ENCODE measurements around the gene LRP8.

GRCh38 chr1:53313556-53313955, 14.3 kb downstream of the LRP8 start:
- no peak for TF ChIP-seq POU2F2 (IDR thresholded peaks at IDR 0.05; ENCODE audit: low read depth, low read length)
- TF ChIP-seq POLR2AphosphoS5 (IDR thresholded peaks at IDR 0.05; ENCODE audit: low read depth, low read length) = no peak
- TF ChIP-seq POLR2A (IDR thresholded peaks at IDR 0.05; ENCODE audit: low read depth, low read length) = no peak

Data from GM12891 (cell line).